ENCODE data around the gene NT5C1A.
A peak's percentile ranks its signal among the peaks of the same experiment; 100 is the strongest.

The NT5C1A gene

DNA sequence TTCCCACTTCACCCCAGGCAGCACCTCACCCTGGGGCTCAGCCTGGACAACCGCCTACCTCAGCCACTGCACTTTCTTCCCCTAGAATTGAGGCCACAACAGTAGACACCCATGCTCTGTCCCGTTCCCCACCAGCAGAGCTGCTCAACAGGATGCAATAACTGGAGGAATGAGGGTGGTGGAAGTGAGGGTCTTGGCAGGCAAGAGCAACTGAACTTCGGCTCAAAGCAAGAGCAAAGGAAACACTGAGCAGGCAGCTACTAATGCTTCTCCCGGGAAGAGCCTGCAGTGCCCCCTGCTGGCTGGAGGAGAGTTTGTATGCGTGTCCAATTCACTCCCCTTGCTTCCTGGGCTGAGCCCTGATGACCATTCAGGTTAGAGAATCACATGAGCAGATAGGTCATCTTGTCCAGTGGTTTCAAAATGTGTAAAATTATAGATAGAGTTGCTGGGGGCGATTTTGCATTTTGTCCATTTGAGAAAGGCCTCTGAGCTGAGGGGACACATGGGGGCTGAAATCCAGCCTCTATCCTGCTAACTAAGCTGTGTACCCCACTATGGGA lies 13.9 kb downstream of the NT5C1A start:
- peak; percentile 95 for DNase-seq

DNA sequence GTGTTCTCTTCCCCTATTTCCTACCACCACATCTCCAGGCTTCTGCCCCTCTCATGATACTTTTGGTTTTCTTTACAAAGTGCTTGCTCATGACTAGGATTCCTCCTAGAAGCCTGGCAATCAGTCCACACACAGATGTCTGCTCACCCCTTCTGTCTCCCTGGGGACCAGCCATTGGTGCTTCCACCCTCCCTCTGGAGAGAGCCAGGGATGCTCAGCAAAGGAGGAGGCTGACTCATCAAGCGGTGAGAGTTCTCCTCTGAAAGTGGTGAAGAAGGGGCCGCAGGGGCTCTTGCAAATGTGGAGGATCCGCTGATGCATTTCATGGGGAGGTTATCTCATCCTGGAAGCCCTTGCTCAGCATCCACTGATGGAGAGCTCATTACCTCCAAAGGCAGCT lies 14.5 kb downstream of the NT5C1A start:
- DNase-seq, result no peak

DNA sequence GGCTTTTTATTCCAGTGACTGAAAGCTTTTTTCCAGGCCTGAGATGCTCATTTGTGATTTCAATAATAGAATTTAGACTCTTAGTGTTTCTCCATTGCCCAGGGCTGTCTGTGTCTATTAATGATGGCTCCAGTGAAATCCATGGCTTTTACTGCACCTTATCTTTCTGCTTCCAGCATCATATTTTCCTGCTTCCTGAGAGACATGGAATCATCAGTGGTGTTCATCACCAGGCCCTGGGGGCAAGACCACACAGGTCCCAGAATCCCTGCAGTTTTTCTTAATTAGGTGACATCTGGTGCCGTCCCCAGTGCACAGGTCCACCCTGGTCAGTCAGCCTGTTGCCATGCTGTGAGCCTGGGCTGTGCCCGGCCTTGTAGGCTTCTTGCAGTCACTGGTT lies 15.5 kb downstream of the NT5C1A start:
- no peak for DNase-seq

DNA sequence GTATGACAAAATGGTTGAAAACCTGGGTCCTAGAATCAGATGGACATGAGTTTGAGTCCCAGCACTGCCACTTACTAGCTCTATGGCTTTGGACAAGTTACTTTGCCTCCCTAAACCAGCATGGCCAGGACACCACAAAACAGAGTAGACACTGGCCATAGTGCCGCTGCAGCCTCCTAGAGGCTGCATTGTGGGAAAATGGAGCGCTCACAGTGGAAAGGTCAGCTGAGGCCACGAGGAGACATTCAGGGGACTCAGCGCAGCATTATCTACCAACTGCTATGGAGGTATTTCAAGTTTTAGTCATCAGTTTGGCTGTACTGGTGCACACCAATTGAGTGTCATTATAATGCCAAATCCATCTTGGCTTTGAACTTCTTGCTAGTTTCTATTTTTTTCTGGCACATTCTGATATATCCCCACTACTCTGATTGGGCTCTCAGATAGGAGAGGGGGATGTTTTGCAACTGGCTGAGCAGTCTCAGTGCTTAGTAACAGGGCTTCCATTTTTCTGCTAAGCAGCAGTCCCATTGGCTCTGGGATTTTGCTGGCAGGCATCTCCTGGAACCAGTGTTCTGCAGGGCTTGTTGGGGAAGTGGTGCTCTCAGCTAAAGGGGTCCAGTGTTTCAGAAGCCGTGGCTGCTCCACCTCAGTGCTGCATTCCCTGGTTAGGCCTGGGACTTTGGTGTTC lies 16.2 kb downstream of the NT5C1A start:
- no peak for DNase-seq

DNA sequence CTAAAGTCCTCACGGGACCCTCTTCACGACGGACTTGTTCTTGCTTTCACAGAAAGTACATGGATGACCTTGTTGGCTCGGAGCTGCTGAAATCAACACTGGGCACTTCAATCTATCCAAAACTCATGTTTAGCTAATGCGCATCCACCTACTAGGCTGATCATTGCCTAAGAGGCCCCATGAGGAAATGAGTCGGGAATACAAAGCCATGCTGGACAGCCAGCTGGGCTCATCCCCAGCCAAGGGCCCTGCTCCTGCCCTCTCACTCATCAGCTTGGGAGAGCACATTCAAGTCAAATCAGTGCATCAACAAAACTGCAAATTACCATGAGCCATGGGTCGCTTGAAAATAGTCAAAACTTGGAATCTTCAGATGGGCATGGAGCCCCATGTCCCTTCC lies 17.6 kb downstream of the NT5C1A start:
- no peak for DNase-seq

DNA sequence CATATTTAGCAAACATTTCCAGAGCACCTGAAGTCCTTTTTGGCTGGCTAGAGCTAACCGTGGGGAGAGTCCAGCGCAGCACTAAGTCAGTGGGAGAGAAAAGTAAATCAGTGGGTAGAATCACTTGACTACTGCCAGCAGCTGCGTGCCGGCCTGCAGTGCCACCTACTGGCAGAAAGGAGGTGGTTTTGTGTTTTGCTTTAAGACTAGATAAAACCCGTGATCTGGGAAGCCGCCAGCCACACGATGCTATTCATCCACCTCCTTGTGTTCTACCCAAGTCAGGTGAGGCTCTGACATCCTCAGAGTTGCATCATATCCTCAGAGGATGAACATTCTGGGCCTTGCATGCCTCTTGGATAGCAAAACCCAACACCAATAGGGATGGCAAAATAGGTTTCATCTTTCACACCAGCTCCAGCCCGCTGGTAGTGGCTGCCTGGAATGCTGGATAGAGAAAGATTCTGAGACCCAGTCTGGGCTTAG lies 18.3 kb downstream of the NT5C1A start:
- peak; percentile 84 for DNase-seq

DNA sequence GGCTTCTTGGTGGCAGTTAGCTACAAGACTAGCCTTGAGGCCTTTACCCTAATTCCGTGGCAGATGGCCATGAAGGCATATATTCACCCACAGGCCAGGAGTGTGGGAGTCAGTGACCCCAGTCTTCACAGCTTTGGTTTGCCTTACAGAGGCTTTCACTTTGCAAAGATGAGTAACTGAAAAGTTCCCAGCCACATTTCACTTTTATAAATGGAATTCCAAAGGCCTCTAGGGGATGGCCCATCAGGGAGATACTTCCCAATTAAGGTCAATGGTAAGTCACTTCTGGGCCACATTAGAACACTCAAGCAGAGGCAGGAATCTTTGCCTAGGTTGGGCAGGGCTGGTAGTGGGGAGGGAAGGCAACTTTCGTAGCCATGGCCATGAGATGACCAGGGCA lies 19.4 kb downstream of the NT5C1A start:
- no peak for DNase-seq

DNA sequence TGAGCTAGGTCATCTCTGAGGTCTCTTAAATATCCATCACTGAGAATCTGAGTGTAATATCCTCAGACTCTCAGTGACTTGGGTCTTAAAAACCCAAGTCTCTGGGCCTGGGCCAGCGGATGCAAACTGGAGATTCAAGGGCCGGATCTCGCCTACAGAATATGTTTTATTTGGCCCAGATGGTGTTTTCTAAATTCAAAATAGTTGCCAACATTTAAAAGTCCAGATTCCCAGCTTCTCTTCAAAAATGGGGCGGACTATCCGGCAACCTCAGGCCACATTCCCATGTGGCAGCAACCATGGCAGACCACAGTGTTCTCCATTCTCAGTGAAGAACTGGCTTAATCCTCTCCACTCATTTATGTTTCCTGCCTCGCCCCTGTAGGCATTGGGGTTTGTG lies 19.8 kb downstream of the NT5C1A start:
- DNase-seq, result no peak

DNA sequence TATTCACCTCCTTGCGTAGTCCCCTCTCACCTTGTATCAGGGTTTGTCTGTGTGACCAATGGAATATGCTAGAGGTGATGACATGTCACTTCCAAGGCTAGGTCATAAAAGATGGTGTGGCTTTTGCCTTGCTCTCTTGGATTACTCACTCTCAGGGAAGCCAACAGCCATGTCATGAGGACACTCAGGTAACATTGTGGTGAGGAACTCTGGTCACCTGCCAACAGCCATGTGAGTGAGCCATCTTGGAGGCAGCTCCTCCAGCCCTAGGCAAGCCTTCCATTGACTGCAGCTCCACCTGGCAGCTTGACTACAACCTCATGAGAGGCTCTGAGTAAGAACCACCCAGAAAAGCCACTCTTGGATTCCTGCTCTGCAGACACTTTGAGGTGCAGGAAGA lies 21.5 kb downstream of the NT5C1A start:
- DNase-seq, result no peak

DNA sequence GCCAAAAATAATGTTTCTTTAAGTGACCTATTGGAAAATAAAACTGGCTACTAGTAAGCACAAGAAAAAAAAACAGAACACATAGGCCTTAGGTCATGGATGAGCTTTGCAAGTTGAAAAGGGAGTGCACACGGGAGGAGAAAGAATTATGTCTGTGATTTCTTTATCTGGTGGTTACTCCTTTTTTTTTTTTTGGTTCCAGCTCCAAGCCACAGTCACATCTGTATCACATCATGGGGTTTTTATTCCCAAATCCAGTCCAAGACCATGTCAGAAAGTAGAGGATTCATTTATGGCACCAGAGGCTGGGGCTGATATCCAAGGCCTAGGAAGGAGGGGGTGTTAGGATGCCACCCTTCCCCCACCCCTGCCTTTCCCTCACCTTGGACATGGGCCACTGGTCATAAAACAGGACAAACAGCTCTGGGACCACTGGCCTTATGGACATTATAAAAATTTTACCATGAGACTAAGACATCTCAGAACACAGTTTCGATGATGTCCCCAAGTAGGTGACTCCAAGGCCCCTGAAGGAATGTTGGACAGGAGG lies 22.2 kb downstream of the NT5C1A start:
- no peak for DNase-seq

DNA sequence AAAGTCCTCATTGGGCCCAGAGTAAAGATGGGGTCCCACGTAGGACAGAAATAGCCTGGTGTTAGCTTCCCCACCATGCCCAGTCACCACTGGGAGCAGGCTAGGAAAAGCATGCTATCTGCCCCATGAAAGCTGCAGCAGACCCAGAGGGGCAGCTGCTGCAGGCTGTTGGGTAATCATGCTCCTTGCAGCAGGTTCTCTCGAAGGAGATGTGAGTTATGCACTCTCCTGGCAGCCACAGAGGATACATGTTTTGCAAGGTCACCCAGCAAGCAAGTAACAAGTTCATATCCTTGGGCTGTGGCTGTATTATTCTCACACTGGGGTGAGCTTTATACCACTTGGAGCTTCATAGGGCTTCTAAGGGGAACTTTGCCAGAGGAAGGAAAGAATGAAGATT lies 23.4 kb downstream of the NT5C1A start:
- DNase-seq, result no peak

DNA sequence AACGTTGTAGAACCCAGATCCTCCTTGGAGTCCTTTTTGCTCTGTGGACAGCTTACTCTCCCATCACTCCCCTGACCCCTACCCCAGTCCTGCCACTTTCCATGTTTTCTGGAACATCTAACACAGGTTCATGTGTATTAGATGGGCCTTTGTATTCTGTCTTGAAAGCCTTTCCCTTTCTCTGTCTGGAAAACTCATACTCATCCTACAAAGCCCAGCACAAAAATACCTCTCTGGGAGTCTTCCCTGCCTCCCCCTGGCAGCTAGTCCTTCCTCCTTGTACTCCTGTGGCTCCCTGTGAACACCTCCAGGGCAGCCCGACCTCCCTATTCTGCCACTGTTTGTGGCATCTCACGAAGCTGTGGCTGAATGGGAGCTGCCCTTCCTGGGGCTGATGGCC lies 24.7 kb downstream of the NT5C1A start:
- DNase-seq, result no peak

DNA sequence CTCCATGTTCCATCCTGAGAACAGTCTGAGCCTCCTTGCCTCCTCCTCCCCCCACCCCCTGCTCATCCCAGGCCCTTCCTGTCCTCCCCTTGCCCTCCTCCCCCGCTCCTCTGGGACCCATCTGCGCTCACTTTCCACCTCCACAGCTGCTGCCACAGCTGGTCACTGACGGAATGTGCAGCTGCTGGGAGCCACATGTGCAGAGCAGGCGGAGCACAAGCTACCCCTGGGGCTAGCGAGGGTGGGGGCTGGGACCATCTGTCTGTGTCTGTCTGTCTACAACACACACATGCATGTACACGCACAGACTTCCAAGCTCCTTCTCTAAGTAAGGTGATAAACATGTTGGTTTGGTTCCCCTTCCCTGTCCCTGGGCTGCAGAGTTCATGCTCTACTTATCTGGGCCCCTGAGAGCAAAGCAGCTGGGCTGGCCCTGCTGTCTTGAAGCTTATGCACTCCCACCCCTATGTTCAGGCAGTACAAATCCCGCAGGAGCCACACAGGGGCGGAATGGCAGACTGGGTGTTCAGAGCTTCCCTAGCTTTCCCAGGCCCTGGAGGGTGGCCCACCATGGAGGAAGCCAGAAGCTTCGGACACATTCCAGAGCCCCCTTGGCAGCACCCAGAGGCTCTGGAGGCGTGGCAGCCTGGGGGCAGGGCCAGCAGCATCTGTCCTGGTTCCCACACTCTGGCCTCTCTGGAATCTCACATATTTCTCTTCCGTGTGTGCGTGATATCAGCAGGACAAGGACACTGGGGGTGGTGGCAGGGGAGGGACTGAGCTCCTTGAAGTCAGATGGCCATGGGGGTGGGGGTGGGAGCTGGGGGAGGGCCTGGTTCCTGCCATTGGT lies 25.4 kb downstream of the NT5C1A start:
- no peak for DNase-seq

DNA sequence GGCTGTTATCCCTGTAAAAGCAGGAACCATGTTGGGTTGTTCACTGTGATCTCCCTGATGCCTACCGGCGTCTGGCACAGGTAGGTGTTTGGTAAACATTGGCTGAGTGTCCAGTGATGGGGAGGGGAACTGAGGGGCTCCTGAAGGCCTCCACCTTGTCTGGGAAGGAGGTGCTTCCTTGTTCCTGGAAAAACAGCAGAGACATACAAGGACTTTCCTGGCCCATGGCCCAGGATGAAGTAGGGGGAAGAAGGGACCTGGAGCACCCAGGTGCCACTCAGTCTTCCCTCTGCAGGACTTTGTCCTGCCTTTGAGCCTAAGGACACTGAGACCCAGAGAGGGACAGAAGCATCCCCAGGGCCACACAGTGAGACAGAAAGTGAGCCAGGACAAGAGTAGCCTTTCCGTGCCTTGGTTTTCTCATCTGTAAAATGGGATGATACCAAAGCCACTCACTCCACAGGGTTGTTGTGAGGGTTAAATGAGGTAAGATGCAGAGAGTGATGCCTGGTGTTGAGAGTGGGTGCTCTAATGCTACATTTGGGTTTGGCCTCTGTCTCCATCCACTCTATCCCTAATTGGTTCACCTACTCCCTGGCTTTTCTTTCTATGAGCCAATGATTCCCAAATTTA lies 26.4 kb downstream of the NT5C1A start:
- no peak for DNase-seq

DNA sequence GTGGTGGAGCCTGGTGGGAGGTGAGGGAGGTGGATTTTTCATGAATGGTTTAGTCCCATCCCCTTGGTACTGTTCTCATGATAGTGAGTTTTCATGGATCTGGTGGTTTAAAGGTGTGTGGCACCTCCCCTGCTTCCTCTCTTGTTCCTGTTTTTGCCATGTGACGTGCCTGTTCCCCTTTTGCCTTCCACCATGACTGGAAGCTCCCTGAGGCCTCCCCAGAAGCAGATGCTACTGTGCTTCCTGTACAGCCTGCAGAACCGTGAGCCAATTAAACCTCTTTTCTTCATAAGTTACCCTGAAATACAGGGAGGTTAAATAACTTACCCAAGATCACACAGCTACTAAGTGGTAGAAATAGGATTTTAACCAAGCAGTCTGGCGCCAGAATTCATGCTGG lies 28.2 kb downstream of the NT5C1A start:
- peak; percentile 8 for DNase-seq

DNA sequence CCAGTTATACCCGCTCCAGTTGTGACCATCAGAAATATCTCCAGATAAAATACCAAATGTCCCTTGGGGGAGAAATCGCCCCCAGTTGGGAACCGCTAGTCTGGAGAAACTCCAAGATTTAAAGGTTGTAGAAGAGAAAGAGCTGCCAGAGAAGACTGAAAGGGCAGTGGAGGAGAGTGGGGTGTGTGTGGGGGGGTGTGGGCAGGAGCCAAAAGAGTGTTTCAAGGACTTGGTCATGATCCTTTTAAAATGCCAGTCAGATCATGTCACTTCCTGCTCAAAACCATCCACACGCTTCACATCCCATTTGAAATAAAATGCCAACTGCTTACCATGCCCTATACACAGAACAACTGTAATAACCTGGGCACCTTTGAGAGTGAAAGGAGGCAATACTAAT lies 29.1 kb downstream of the NT5C1A start:
- no peak for DNase-seq

DNA sequence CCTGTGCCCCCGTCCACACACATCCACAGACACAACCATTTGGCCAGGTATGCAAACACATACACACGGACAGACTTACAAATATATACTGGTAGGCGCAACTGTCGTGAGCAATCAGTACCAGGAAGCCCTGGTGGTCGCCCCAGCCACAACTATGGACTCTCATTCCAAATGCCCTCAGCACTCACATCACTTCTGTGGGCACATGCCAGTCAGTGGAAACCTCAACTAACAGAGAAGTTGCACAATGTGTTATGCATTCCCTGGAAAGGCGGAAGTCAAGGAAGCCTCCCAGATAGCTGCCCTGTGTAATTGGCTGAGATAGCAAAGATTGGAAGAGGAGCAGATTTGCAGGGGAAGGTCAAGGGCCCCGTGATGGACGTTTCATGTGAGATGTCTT lies 31.0 kb downstream of the NT5C1A start:
- no peak for DNase-seq

DNA sequence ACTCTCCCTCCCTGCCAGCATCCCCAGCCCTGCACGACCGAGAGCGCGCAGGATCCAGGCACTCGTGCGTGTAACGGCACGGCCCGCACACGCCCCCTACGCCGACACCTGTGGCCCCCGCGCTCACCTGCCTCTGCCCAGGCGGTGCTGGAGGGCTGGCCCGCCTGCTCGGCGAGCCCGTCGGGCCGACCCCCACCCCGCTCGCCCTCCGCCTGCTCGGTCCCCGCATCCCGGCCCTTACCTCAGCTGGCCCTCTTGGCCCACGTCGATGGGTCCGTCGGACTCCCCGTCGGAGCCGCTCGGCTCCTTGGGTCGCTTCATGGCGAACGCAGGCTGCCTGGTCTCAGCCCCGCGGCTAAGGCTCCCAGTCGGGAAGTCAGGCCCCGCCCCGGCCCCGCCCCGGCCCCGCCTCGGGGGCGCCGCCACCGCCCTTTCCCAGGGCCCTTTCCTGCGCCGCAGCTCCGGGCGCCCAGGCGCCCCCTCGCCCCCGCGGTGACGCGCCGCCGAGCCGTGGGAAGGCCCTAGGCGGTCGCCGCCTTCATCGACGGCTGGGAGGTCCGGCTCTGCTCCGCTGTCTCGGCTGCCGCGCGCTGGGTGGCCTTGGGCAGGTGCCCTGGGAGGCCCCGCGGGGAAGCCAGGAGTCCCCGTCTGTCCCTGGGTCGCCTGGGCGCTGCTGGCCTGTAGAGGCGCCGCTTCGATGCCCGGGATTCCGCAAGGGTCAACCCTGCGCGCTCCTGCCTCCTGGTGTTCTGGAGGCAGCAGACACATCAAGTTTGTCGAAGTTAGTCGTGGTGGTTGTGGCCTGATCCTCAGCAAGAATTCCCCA lies 32.4 kb downstream of the NT5C1A start, which contains the start of gene HEYL:
TSS of gene HEYL (minus strand) at position 339 of the 826 bp plus-strand sequence. CDS start at position 321, 18 bp downstream.
- peak; percentile 92 for DNase-seq

DNA sequence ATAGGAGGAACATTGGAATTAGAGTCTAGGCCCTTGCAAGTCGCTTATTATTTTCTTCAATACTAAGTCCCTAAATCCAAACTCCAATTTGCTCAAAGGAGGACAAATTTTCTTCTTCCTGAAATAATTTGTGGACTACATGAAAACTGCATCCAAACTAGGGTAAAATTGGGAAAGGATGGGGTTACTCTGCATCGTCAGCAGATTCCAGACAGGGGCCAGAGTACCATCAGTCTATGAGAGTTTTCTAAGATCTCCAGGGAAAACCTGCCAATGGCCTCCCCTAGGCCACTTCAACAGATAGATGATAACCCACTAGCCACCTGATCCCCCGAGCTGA lies 33.0 kb downstream of the NT5C1A start:
- no peak for DNase-seq

DNA sequence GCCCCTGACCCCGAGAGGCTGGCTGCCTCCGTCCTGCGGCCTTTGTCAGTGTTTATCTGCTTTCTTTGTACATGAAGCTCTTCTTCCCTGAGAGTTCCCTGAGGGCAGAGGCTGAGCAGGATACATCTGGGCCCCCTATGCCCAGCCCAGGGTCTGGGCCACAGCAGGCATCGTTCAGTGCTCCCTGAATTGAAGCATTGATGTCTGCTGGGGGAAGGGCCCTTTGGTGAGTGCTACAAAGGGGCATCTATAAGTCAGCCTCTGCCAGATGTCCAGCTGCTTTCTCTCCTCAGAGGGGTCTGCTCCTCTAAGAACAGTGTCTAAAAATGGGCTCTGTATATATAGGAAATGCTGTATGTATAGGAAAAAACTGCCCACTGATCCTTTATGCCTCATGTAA lies 34.5 kb downstream of the NT5C1A start:
- DNase-seq, result no peak

DNA sequence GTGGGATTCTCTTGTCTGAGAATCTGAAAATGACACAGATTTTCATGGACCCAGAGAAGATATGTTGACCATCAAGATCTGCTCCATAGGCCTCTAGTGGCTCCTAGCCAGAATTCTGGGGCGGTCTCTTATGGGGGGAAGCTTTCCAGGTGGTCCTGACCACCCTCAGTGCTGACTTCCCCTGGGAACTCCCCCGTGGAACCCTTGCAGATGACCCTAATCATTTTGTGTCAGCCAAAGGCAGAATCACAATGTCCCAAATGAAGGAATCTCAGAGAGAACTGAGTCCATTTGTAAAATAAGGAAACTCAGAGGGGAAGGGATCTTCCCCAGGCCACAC lies 36.1 kb downstream of the NT5C1A start:
- no peak for DNase-seq

DNA sequence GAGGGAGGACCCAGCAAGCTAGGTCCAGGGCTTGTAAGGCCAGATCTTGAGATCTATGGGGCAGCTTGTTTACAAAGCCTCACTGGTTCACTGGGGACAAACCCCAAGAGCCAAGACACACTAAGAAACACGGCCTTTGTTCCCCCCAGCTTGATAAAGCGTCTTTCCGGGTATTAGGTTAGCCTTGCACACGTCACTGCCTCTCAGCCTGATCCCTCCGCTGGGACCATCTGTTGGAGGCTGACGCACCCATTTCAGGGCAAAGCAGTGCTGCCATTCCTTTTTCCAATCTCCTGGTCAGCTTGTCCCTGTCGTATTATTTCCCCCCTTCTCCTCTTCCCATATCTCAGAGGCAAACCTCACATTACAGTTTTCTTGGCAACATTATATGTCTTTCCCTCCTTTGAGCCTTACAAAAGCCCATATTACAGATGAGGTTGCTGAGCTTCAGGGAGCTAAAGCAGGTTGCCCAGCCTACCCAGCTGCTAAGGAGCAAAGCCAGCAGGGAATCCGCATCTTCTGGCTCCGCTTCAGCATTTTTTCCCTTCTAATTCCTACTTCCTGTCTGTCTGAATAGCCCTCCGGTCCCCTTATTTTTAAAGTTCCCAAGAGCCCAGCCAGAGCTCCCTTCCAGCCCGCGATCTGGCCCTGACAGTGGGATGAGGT lies 36.6 kb downstream of the NT5C1A start:
- DNase-seq, result no peak

Data from OCI-M1 (cell line).